ES-I3 (cell line): ENCODE data around the gene MAP2K2.
"Not testable (repeated sequence)": the region's sequence is repeated elsewhere in the genome, so short reads cannot be mapped to it uniquely, and the experiment has no call there.

Source experiments
- H3K36me3 ChIP-seq: 2 replicates; pipeline ENCODE4 v1.6.1; 2013; ENCODE audit warnings: mild to moderate bottlenecking, low read length, control low read depth, moderate library complexity; ENCODE audit not compliant: insufficient read depth
- H3K4me1 ChIP-seq: 2 replicates; pipeline ENCODE4 v1.6.1; 2013; ENCODE audit warnings: mild to moderate bottlenecking, control low read depth, low read length; ENCODE audit not compliant: insufficient read depth
- H3K9ac ChIP-seq: 2 replicates; pipeline ENCODE4 v1.6.1; 2013; ENCODE audit warnings: low read depth, mild to moderate bottlenecking, low read length, moderate library complexity
- H3K9me3 ChIP-seq: 2 replicates; pipeline ENCODE4 v1.6.1; 2013; ENCODE audit warnings: mild to moderate bottlenecking, low read length, moderate library complexity; ENCODE audit not compliant: control insufficient read depth, insufficient read depth

The MAP2K2 gene

GRCh38 chr19:4123615-4124568 lies at the start of gene MAP2K2:
MAP2K2 (minus strand) TSS chr19:4124122; CDS start chr19:4123875, 247 bp downstream.
- H3K4me1 ChIP-seq = no peaks in the 10 kb centered on the region
- no peaks in the 10 kb centered on the region for H3K9me3 ChIP-seq
- H3K9ac ChIP-seq = peak within 1 kb of the TSS; percentile 76
- H3K36me3 ChIP-seq = peaks cover 3% of the 10 kb centered on the region; the same call in 1 of the 2 replicates

DNA sequence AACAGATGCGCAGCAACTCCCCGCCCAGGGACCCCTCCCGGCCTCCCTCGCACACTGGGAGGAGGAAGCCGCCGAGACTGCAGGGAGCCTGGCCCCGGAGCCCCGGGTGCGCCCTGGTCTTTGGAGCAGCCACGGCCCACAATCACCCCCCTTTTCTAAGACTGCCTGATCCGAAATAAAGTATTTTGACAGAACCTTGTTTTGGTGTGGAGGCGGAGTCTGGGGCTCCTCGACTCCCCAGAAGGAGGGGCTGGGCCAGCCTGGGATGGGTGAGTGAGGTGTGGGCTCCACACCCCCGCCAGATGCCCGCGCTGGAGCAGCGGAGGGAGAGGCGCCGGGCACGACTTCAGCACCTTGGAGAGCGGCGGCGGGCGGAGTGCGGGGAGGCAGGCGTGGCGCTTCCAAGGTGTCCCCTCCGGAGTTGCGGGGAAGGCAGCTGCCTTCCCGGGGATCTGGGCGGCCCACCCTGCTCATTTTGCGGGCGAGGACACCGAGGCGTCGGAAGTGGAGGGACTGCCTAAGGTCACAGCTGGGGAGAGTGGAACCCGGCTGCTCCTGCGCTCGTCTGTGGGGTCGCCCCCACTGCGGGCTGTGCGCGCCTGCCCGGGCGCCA lies 49.0 kb upstream of the MAP2K2 start:
- Histone ChIP-seq H3K9ac (no peak overlapping the region; the same call in 1 of the 2 replicates), H3K36me3 (no peaks in the 10 kb centered on the region), H3K9me3 (no peaks in the 10 kb centered on the region)

DNA sequence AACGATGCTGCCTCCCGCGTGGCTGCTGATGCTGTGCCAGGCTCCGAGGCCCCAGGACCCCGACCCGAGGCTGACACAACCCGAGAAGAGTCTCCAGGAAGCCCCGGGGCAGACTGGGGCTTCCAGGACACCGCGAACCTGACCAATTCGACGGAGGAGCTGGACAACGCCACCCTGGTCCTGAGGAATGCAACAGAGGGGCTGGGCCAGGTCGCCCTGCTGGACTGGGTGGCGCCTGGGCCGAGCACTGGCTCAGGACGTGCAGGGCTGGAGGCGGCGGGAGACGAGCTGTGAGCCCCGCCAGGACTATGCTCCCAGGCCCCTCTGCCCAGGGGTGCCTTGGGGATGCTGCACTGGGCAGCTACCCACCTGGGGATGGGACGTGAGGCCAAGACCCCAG lies 47.8 kb upstream of the MAP2K2 start:
- no peaks in the 10 kb centered on the region for H3K9me3 ChIP-seq
- H3K36me3 ChIP-seq = no peaks in the 10 kb centered on the region
- H3K9ac ChIP-seq = no peak overlapping the region
- no peaks in the 10 kb centered on the region for H3K4me1 ChIP-seq

More for the DNA sequence above, 49.0 kb upstream of the MAP2K2 start:
- H3K4me1 ChIP-seq = no peaks in the 10 kb centered on the region

DNA sequence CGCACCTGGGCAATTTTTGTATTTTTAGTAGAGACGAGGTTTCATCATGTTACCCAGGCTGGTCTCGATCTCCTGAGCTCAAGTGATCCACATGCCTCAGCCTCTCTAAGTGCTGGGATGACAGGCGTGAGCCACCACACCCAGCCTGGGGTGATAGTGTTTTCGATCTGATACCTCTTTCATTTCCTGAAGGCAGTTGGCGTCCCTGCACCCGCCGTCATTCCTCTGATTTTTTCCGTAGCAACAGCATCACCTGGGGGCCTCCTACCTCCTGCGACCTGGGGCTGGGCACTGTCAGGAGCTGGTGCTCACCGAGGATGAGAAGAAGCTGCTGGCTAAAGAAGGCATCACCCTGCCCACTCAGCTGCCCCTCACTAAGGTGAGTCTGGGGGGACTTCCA lies 40.3 kb upstream of the MAP2K2 start:
- Histone ChIP-seq H3K36me3 (no peaks in the 10 kb centered on the region), H3K9me3 (no peaks in the 10 kb centered on the region), H3K4me1 (no peaks in the 10 kb centered on the region), H3K9ac (no peak overlapping the region)

DNA sequence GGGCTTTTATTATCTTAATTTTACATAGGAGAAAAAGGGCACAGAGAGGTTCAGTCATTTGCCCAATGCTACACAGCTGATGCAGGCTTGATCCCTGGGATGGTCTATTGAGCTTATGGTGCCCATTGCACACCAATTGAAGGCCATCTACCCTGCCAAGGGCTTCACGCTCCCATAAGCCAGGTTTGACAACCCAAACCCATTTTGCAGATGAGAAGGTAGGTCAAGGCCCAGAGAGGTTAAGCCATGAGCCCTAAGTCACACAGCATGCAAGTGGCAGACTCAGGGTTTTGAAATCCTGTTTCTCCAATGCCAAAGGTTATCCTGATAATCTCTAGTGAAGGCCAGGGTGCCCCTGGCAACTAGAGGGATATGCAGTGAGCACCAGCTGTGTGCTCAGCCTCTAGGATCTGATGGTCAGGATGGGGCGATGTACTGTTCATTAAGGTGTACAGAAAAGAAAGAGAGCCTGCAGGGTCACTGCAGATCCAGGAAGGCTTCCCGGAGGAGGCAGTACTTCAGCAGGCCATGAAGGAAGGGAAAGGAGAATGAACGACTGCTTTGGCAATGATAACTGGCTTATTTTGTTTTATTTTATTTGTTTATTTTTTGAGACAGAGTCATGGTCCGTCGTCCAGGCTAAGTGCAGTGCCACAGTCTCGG lies 37.6 kb upstream of the MAP2K2 start:
- H3K4me1 ChIP-seq = no peaks in the 10 kb centered on the region
- H3K36me3 ChIP-seq = no peaks in the 10 kb centered on the region
- no peaks in the 10 kb centered on the region for H3K9me3 ChIP-seq
- H3K9ac ChIP-seq = no peak overlapping the region

GRCh38 chr19:4157971-4158370 lies 34.0 kb upstream of the MAP2K2 start:
- not testable (repeated sequence) for H3K36me3 ChIP-seq, H3K4me1 ChIP-seq, H3K9me3 ChIP-seq, H3K9ac ChIP-seq

- no peaks in the 10 kb centered on the region for H3K4me1 ChIP-seq
- H3K9ac ChIP-seq = no peak overlapping the region
- H3K9me3 ChIP-seq = no peaks in the 10 kb centered on the region
- H3K36me3 ChIP-seq = no peaks in the 10 kb centered on the region
Observed at GRCh38 chr19:4157164-4157563, 33.2 kb upstream of the MAP2K2 start.

DNA sequence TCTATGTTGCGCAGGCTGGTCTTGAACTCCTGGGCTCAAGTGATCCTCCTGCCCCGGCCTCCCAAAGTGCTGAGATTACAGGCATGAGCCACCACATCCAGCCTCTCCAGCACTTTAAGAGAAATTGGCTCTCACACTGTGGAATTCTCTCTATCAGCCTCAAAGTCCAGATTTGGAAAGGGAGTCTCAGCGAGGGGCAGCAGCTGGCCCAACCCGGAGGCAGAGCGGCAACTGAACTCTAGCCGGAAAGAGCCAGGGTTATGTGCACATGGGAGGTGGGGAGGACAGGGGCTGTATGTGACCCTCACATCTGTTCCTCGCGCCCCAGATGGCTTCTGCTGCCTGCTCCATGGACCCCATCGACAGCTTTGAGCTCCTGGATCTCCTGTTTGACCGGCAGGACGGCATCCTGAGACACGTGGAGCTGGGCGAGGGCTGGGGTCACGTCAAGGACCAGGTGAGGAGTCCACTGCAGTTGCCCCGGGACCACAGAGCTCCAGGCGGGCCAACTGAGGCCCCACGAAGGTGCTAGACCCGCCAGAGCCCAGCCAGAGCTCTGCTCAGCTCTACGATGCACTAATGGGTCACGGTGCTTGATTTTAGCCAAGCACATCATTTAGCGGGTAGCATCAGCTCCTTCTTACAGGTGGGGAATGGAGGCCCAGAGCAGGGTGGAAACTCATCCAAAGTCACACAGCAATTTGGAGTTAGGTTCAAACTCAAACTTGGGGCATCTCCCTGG lies 30.8 kb upstream of the MAP2K2 start:
- Histone ChIP-seq H3K9me3 (no peaks in the 10 kb centered on the region), H3K36me3 (no peaks in the 10 kb centered on the region), H3K4me1 (no peaks in the 10 kb centered on the region), H3K9ac (no peak overlapping the region)

DNA sequence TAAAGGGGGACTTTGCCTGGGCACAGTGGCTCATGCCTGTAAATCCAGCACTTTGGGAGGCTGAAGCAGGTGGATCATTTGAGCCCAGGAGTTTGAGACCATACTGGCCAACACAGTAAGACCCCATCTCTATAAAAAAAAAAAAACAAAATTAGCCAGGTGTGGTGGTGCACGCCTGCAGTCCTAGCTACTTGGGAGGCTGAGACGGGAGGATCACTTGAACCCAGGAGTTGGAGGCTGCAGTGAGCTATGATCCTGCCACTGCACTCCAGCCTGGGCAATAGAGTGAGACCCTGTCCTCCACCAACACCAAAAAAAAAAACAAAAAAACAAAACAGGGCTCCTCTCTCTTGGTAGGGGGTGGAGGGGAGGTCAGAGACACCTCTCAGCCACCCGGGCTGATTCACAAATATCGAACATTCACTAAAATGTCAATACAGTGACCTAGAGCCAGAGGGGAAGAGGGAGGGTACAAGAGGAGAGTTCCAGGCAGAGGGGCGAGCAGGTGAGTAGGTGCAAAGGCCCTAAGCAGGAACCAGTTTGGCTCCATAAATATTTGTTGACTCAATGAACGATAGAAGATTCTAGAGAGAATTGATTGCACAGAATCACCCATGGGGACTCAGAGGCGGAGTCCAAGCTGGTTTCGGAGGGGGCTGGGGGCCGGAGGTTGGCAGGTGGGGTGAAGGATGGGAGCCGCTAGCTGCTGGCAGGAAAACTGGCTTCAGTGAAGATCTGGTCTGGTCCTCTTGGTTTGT lies 28.5 kb upstream of the MAP2K2 start:
- Histone ChIP-seq H3K9ac (no peak overlapping the region), H3K9me3 (no peaks in the 10 kb centered on the region), H3K36me3 (no peaks in the 10 kb centered on the region), H3K4me1 (no peaks in the 10 kb centered on the region)

DNA sequence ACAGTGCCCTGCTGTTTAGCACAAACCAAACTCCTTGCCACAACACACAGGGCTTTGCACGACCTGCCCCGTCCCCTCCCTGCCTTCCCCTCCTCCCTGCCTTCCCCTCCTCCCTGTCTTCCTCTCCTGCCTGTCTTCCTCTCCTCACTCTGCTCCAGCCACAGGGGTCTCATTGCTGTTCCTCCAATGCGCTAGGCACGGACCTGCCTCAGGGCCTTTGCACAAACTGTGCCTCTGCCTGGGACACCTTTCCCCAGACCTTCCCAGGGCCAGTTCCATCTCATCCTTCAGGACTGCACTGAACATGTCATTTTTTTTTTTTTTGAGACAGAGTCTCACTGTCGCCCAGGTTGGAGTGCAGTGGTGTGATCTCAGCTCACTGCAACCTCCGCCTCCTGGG lies 27.7 kb upstream of the MAP2K2 start:
- H3K9ac ChIP-seq = no peak overlapping the region
- no peaks in the 10 kb centered on the region for H3K4me1 ChIP-seq

DNA sequence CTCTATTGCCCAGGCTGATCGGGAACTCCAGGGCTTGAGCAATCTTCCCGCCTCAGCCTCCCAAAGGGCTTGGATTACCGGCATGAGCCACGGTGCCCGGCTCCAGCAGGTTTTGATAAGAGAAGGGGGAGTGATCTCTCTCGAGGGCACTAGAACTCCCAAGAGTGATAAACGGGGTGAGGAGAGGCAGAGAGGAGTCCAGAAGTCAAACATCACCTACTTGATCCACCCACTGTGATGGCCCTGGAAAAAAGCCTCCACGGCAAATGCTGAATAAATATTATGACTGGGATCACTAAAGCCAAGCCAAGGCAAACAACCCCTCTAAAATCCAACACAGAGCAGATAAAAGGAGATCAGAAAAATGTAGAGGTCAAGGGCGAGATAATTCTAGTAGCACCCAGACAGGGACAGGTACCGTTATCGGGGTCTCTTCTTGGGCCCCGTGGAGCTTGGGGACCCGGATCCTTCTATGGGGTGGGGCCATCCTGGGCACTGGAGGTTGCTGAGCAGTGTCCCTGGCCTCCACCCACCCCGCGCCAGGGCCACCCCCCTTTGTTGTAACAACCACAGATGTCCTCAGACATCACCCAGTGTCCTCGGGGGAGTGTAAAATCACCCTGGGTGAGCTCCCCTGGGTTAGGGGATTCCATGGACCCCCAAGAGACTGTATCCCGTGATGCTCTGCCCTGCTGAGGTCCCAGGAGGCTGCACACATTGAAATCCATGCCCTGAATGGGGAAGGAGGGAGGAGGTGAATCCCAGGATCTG lies 25.8 kb upstream of the MAP2K2 start:
- no peaks in the 10 kb centered on the region for H3K36me3 ChIP-seq
- H3K4me1 ChIP-seq = no peaks in the 10 kb centered on the region; the same call in 1 of the 2 replicates
- H3K9ac ChIP-seq = no peak overlapping the region
- no peaks in the 10 kb centered on the region for H3K9me3 ChIP-seq

More for the DNA sequence above, 27.7 kb upstream of the MAP2K2 start:
- Histone ChIP-seq H3K36me3 (no peaks in the 10 kb centered on the region), H3K9me3 (no peaks in the 10 kb centered on the region)

DNA sequence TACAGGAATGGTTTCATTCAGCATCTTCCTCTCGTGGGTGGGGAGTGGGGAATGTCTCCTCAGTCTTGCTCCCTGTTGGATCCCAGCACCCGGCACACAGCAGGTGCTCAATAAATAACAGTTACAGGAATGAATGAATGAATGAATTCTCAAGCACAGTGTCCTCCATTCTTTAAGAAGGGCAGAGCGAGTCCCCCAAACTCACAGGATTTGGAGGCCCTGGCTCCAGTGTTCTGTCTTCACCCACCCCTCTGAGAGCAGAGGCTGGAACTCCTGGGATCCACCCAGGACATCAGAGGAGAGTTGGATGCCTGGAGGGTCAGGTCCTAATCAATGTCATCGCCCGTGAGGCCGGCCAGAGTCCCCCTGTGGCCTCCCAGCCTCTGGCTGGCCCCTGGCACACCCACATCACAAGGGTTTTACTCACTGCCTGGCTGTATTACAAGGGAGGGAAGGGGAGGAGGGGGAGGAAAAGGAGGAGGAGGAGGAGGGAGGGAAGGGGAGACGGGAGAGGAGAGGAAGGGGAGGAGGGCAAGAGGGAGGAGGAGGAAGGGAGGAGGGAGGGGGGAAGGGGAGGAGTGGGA lies 20.8 kb upstream of the MAP2K2 start:
- H3K9me3 ChIP-seq = no peaks in the 10 kb centered on the region
- H3K36me3 ChIP-seq = no peaks in the 10 kb centered on the region
- no peaks in the 10 kb centered on the region; the same call in 1 of the 2 replicates for H3K4me1 ChIP-seq
- no peak overlapping the region; the same call in 1 of the 2 replicates for H3K9ac ChIP-seq

DNA sequence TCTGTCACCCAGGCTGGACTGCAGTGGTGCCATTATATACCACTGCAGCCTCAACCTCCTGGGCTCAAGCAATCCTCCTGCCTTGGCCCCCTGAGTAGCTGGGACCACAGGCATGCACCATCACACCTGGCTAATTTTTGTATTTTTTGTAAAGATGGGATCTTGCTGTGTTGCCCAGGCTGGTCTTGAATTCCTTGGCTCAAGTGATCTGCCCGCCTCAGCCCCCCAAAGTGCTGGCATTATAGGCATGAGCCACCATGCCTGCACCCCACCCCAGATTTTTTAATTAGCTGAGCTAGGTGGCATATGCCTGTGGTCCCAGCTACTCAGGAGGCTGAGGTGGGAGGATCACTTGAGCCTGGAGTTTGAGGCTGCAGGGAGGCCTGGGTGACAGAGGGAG lies 19.0 kb upstream of the MAP2K2 start:
- not testable (repeated sequence) for H3K4me1 ChIP-seq, H3K9ac ChIP-seq, H3K36me3 ChIP-seq, H3K9me3 ChIP-seq
